Muscle of back (tissue), 11 donors: ENCODE data around the gene PRKN. TPM values are rescaled to one million over a fixed set of nuclear protein-coding genes. Genes with fewer than 3 reads are reported as not detected.
"Not testable (repeated sequence)": the region's sequence is repeated elsewhere in the genome, so short reads cannot be mapped to it uniquely, and the experiment has no call there.

ENCODE experiments used
- DNase-seq, 3 donors: peaks; one replicate each; pipeline versions ENCODE4 v3.0.0 to v3.0.0-alpha.2; 2013
- polyA plus RNA-seq, 10 donors: library from polyadenylated mRNA; unstranded; fragments of 120-200 nt; gene quantifications; one replicate each; pipeline ENCODE4 v1.2.1, GENCODE V29; 2013; ENCODE audit not compliant: insufficient read length in 10 of 10

The PRKN gene
- polyA plus RNA-seq, 10 donors, result 2.5 to 6.4 (median 3.6) TPM

- no peak for DNase-seq
Observed at GRCh38 chr6:161355696-161356095, 1371.9 kb downstream of the PRKN start.

GRCh38 chr6:161354956-161355355, 1372.6 kb downstream of the PRKN start:
- DNase-seq, result no peak

GRCh38 chr6:161354276-161354840, 1373.2 kb downstream of the PRKN start:
- no peak for DNase-seq

GRCh38 chr6:161353208-161353613, 1374.4 kb downstream of the PRKN start:
- no peak for DNase-seq

GRCh38 chr6:161351858-161352257, 1375.7 kb downstream of the PRKN start:
- no peak for DNase-seq

GRCh38 chr6:161349886-161350285, 1377.7 kb downstream of the PRKN start:
- DNase-seq, result no peak

- DNase-seq, result no peak
Observed at GRCh38 chr6:161348628-161348994, 1379.0 kb downstream of the PRKN start.

DNA sequence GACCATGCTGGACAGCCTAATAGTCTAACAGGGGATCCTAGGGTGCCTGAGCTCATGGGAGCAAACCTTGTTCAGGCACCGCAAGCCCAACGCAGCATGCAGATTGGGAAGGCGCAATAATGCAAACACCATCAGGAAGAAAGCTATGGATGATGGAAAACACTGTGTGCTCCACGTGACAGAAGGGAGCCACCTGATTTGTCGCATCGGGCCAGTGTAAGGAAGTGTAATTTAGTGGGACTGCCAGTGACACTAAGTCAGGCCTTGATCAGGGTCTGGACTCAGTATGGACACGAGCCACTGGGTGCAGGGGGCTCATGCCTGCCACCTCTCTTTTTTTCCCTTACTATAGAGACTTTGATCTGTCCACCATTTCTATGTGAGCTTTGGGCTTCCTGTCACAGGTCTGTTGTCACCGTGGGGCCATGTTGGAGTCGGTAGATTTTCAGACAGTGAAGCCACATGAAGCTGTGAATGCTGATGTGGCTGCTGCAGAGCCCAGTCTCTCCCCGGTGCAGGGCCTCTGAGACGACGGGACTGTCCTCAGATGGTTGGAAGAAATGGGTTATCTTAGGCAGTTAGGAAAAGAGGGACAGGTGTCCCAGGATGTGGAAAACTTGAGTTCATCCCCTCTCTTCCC, 1379.5 kb downstream of the PRKN start:
- no peak for DNase-seq

GRCh38 chr6:161347125-161347524, 1380.4 kb downstream of the PRKN start:
- DNase-seq, result no peak

DNA sequence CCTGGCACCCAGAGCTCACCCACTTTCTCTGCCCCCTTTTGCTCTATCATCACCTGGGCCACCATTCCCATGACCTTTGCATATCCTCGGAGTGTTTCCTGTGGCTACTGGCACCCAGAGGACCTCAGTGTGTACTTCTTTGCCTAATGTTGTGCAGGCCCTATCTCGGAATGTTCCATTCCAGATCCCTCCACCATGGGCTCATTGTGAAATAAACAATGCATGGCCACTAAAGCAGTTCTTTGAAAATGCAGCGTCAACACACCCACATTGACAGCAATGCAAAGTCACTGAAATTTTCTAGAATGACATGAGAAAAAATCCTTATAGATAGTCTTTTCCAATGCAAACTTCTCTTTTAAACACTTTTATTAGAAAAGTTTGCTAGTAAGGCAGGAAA, 1380.8 kb downstream of the PRKN start:
- DNase-seq, result no peak

GRCh38 chr6:161344626-161345025, 1382.9 kb downstream of the PRKN start:
- DNase-seq, result no peak

- DNase-seq, result no peak
Observed at GRCh38 chr6:161342039-161342438, 1385.5 kb downstream of the PRKN start.

GRCh38 chr6:161341638-161342037, 1385.9 kb downstream of the PRKN start:
- no peak for DNase-seq

GRCh38 chr6:161338015-161338414, 1389.6 kb downstream of the PRKN start:
- DNase-seq, result no peak

GRCh38 chr6:161336479-161336878, 1391.1 kb downstream of the PRKN start:
- no peak for DNase-seq

DNA sequence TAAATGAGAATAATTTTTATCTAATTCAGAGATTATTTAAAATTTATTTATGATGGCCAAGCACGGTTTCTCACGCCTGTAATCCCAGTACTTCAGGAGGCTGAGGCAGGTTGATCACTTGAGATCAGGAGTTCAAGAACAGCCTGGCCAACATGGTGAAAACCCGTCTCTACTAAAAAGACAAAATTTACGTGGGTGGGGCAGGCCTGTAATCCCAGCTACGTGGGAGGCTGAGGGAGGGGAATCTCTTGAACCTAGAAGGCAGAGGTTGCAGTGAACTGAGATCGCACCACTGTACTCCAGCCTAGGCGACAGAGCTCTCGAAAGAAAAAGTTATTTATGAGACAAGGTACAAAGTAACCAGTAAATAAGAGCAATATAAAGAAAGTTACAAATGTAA, 1394.2 kb downstream of the PRKN start:
- no peak for DNase-seq

DNA sequence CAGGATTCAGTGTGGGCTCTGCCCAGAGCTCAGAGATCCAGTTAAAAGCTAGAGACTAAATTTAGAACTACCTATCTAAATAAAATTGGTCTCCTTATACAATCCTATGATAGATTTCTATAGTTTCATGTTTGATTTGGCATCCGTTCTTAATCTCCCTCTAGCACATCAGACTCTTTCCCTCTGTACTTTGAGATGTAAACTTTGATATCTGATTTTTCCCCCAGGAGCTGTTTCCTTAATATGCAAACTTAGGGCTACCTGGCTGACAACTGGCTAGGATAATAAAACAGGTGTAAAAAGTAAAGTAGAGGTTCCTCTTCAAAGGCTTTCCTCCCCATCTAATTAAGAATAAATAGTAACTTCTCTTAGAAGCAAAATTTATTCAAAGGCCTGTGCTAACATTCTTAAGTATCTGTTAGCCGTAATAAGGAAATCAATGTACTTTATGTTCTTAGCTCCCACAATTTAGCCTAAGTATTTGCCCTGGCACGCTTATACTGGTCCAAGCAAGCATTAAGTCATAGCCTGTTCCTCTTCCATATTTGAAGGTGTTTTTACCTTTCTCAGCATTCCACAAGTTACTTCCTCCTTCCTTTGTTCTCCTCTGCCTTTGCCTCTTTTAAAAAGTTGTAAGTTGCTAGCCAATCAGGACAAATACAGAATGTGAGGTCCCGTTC, 1396.0 kb downstream of the PRKN start:
- not testable (repeated sequence) for DNase-seq

DNA sequence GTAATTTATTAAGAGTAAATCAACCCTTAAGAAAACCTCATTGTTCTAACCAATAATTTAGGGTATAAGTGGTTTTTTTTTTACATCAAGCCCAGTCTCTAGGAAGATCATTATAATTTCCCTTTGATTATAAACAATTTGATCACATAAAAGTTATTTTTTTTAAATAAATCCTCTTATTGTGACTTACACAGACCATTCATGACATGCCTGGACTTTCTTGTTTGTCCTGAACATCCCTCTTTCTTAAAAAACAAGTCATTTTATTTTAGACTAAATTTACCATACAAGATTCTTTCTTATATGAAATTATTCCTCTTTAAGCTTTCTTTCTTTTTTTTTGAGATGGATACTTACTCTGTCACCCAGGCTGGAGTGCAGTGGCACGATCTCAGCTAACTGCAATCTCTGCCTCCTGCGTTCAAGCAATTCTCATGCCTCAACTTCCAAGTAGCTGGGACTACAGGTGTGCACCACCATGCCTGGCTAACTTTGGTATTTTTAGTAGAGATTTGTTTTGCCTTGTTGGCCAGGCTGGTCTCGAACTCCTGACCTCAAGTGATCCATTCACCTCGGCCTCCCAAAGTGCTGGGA, 1400.1 kb downstream of the PRKN start:
- DNase-seq, result no peak

- peak in 1 of 3 donors; percentile 18 for DNase-seq
Observed at GRCh38 chr6:161319231-161319630, 1408.3 kb downstream of the PRKN start.

- no peak for DNase-seq
Observed at GRCh38 chr6:161318456-161318855, 1409.1 kb downstream of the PRKN start.

GRCh38 chr6:161316531-161316930, 1411.0 kb downstream of the PRKN start:
- no peak for DNase-seq

DNA sequence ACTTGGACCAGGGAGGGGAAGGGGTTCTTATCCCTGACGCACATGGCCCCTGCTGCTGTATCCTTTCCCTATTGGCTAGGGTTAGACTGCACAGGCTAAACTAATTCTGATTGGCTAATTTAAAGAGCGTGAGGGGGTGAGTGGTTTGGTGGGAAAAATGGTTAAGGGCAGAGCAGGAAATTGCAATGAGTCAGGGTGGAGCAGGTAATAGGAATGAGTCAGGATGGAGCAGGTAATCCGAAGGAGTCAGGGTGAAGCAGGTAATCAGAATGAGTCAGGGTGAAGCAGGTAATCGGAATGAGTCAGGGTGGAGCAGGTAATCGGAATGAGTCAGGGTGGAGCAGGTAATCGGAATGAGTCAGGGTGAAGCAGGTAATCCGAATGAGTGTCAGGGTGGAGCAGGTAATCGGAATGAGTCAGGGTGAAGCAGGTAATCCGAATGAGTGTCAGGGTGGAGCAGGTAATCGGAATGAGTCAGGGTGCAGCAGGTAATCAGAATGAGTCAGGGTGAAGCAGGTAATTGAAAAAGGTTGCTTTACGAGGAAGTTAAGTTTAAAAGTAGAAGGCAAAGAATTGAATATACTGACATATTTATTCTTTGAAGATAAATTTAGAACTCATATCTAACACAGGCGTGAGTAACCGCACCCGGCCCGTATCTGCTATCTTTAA, 1412.2 kb downstream of the PRKN start:
- DNase-seq, result not testable (repeated sequence)
